IPS-20b (cell line): ENCODE measurements around the gene GUCY1A2.

Experiments used
- H3K27ac ChIP-seq: one replicate; pipeline ENCODE4 v1.5.1; 2013; ENCODE audit warnings: low read length
- H3K27me3 ChIP-seq: 2 replicates; pipeline ENCODE4 v1.6.1; 2013; ENCODE audit warnings: mild to moderate bottlenecking, low read length, inconsistent platforms; ENCODE audit not compliant: insufficient read depth
- H3K36me3 ChIP-seq: 2 replicates; pipeline ENCODE4 v1.6.1; 2013; ENCODE audit warnings: low read depth, mild to moderate bottlenecking, inconsistent platforms, low read length, moderate library complexity; ENCODE audit not compliant: insufficient read depth
- H3K4me1 ChIP-seq: 2 replicates; pipeline ENCODE4 v1.6.1; 2013; ENCODE audit warnings: mild to moderate bottlenecking, control low read depth, inconsistent platforms, low read length, moderate library complexity; ENCODE audit not compliant: insufficient read depth
- H3K4me3 ChIP-seq: 2 replicates; pipeline ENCODE4 v1.5.1; 2013; ENCODE audit warnings: mild to moderate bottlenecking, low read length, inconsistent platforms
- H3K9ac ChIP-seq: 2 replicates; pipeline ENCODE4 v1.6.1; 2013; ENCODE audit warnings: low read depth, mild to moderate bottlenecking, inconsistent platforms, low read length, moderate library complexity
- H3K9me3 ChIP-seq: 2 replicates; pipeline ENCODE4 v1.6.1; 2013; ENCODE audit warnings: mild to moderate bottlenecking, low read depth, low read length, inconsistent platforms; ENCODE audit not compliant: insufficient read depth

Gene GUCY1A2

DNA sequence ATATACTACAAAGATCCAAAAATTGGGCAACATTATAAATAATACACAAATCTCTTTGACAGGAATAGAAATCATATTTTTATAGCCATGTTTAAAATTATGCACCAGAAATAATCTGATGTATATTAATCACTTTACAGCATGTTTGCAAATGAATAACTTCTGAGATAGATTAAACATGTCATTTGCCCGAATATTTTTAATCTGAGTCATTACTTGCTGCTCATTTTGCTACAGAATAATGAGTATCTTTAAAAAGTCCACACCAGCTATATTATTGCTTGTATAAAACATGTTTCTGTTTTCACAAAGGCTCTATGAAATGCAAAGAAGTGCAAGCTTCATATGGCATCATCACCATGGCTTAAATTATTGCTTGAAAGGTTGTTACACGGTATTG lies 336.8 kb downstream of the GUCY1A2 start:
- Histone ChIP-seq H3K9ac (no peak overlapping the region), H3K9me3 (no peaks in the 10 kb centered on the region), H3K4me3 (no peak overlapping the region), H3K4me1 (peaks cover 5% of the 10 kb centered on the region; the same call in 1 of the 2 replicates), H3K27me3 (no peaks in the 10 kb centered on the region), H3K27ac (no peak overlapping the region), H3K36me3 (no peaks in the 10 kb centered on the region)

DNA sequence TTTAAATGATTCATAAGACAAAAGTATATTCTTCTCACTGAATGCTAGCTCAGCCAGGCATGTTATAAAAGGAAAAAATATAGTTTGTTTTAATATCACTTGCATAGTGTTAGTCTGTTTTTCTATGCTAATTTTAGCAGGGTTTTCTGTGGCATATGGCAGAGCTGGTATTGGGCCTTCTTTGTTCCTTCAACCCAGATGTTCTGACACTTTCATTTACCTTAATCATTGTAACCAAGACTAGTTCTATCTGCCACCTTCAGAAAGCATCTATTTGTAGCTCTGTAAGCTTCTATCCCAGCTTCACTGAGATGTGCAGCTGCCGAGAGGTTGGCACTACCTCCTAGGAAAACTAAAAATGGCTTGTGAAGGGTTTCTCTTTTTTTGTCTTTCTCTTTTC lies 338.7 kb downstream of the GUCY1A2 start:
- no peaks in the 10 kb centered on the region for H3K27me3 ChIP-seq
- no peak overlapping the region for H3K27ac ChIP-seq
- H3K36me3 ChIP-seq: no peaks in the 10 kb centered on the region
- H3K9me3 ChIP-seq: no peaks in the 10 kb centered on the region
- peaks cover 5% of the 10 kb centered on the region; the same call in 1 of the 2 replicates for H3K4me1 ChIP-seq
- H3K4me3 ChIP-seq: no peak overlapping the region
- H3K9ac ChIP-seq: no peak overlapping the region

DNA sequence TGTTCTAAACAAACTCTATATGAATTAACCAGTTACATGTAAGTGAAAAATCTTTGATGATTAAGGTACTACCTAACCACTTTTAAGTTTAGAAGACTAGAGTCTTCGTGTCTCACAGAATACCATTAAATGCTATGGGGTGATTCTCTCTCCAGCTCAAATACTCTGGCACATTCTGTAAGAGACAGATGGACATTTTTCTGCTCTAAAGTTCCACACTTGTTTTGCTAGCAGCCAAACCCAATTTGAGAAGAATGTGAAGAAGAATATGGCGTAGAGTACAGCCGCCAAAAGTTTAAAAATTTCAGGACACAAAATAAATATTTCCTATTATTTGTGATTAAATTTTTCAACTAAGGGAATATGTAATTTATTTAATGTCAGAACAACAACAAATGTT lies 339.1 kb downstream of the GUCY1A2 start:
- Histone ChIP-seq H3K27ac (no peak overlapping the region), H3K36me3 (no peaks in the 10 kb centered on the region), H3K27me3 (no peaks in the 10 kb centered on the region), H3K9ac (no peak overlapping the region), H3K4me1 (peaks cover 5% of the 10 kb centered on the region; the same call in 1 of the 2 replicates), H3K4me3 (no peak overlapping the region), H3K9me3 (no peaks in the 10 kb centered on the region)

DNA sequence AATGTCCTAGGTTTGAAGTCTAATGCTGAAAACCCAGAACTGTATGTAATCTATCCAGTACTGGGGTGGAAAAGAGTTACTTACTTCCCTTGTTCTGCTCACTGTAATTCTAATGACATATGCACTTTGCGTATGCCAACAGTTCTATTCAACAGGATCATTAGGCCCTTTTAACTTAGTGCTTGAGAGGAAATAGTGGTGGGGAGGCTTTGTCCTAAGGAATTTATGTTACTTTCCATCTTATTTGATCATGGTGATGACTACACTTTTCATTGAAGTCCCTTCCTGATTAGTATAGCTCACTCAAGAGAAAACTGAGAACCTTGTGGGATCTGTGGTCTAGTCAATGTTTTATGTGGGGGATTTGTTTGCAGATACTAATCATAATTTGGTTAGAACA lies 348.2 kb downstream of the GUCY1A2 start:
- no peak overlapping the region for H3K27ac ChIP-seq

DNA sequence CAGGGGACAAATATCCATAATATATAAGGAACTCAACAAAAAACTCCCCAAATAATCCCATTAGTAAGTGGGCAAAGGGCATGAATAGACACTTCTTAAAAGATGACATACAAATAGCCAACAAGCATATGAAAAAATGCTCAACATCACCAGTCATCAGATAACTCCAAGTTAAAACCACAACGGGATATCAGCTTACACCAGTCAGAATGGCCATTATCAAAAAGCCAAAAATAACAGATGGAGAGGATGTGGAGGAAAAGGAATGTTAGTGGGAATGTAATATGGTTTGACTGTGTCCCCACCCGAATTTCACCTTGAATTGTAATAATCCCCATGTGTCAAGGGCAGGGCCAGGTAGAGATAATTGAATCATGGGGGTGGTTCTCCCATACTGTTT lies 350.1 kb downstream of the GUCY1A2 start:
- Histone ChIP-seq H3K9ac (no peak overlapping the region), H3K4me1 (peaks cover 13% of the 10 kb centered on the region), H3K27ac (no peak overlapping the region), H3K4me3 (no peak overlapping the region), H3K27me3 (no peaks in the 10 kb centered on the region), H3K36me3 (no peaks in the 10 kb centered on the region), H3K9me3 (no peaks in the 10 kb centered on the region)

More for the DNA sequence above, 348.2 kb downstream of the GUCY1A2 start:
- no peaks in the 10 kb centered on the region for H3K9me3 ChIP-seq
- H3K4me1 ChIP-seq: peaks cover 13% of the 10 kb centered on the region
- H3K36me3 ChIP-seq: no peaks in the 10 kb centered on the region
- no peak overlapping the region for H3K4me3 ChIP-seq
- no peak overlapping the region for H3K9ac ChIP-seq
- H3K27me3 ChIP-seq: no peaks in the 10 kb centered on the region

DNA sequence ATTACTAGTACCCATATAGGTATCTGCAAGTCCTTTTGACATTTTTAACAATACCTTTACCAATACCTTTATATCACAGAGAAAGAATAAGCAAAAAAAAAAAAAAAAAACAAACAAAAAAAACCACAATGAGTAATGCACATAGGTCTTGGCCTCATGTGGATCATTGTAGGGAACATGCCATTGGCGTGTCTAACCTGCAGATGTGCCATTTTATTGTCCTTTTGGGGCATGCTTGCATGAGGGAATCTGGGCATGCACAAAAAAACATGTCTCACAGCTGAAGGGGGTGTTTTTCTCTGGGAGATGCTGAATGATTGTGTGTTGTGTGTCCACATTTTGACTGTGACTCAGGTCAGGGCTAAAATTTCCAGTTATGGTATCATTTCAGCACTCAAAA lies 361.6 kb downstream of the GUCY1A2 start:
- Histone ChIP-seq H3K27ac (no peak overlapping the region), H3K9ac (no peak overlapping the region), H3K36me3 (no peaks in the 10 kb centered on the region), H3K27me3 (no peaks in the 10 kb centered on the region), H3K4me3 (no peak overlapping the region), H3K9me3 (no peaks in the 10 kb centered on the region), H3K4me1 (no peaks in the 10 kb centered on the region)

DNA sequence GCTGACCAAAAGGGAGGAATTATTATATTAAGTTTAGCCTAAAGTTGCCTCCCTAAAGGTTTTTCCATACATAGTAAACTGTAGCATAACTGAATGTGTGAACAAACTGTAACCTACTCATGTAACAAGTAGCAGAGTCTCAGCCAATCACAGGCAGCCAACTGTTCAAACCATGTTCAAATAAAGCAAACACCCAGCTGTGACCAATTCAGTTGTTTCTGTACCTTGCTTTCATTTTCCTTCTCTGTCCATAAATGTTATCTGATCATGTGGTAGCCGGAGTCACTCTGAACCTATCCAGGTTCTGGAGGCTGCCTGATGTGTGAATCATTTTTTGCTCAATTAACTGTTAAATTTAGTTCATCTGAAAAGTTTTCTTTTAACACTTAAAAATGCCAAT lies 373.5 kb downstream of the GUCY1A2 start:
- no peaks in the 10 kb centered on the region for H3K27me3 ChIP-seq
- H3K27ac ChIP-seq: no peak overlapping the region
- no peaks in the 10 kb centered on the region for H3K36me3 ChIP-seq
- H3K9me3 ChIP-seq: peaks cover 10% of the 10 kb centered on the region
- H3K9ac ChIP-seq: no peak overlapping the region
- H3K4me3 ChIP-seq: no peak overlapping the region
- H3K4me1 ChIP-seq: no peaks in the 10 kb centered on the region

DNA sequence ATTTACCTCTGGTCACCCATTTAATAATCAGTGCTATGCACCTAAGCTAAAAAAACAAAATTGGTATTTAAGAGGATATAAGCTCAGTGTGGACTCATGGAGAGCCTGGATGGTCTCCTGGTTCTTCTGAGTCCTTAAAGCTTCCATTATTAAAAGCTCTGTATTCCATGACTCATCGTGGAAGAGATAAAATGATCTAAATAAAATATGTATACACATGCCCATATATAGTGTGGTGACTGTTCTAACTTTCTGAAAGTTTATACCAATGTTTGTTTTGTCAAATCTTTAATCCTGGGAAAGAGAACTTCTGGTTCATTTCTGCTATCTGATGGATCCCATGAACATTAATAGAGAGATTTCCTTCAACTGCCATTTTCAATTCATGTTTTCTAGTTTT lies 375.9 kb downstream of the GUCY1A2 start:
- Histone ChIP-seq H3K27me3 (no peaks in the 10 kb centered on the region), H3K4me1 (no peaks in the 10 kb centered on the region), H3K4me3 (no peak overlapping the region), H3K36me3 (no peaks in the 10 kb centered on the region), H3K9me3 (peaks cover 11% of the 10 kb centered on the region), H3K27ac (no peak overlapping the region), H3K9ac (no peak overlapping the region)

DNA sequence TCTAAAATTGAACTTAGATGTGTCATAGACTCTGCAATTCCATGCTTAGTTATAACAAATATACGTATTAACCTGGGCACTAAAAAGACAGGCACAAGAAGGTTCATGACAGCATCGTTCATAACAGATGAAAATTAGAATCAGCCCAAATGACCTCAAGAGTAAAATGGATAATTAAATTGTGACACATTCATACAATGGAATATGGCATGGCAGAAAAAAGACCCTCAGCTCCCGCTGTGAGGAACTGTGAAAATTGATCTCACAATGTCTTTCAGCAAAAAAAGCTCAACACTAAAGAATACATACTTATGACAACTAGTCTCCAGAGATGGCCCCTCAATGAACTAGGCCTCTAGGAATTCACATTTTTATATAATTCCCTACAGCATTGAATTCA lies 386.0 kb downstream of the GUCY1A2 start:
- Histone ChIP-seq H3K4me1 (no peaks in the 10 kb centered on the region), H3K9ac (no peak overlapping the region), H3K36me3 (no peaks in the 10 kb centered on the region), H3K27ac (no peak overlapping the region), H3K9me3 (peaks cover 5% of the 10 kb centered on the region; the same call in 1 of the 2 replicates), H3K27me3 (no peaks in the 10 kb centered on the region), H3K4me3 (no peak overlapping the region)

DNA sequence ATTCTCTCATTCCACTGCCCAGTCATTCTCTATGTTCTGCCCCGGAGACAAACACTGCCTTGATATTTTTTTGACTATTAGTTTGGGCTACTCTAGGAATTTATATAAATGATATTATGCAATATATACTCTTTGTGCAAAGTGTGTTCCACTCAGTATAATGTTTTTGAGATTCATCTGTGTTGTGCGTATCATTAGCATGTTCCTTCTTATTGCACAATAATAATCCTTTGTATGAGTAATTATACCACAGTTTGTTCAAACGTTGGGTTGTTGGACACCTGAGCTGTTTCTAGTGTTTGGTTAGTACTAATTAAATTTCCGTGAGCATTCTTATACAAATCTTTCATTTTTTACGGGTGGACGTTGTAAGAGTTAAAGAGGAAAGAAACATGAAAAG lies 390.6 kb downstream of the GUCY1A2 start:
- no peak overlapping the region for H3K9ac ChIP-seq
- H3K36me3 ChIP-seq: no peaks in the 10 kb centered on the region
- no peaks in the 10 kb centered on the region for H3K27me3 ChIP-seq
- H3K9me3 ChIP-seq: peaks cover 5% of the 10 kb centered on the region; the same call in 1 of the 2 replicates
- no peaks in the 10 kb centered on the region for H3K4me1 ChIP-seq
- no peak overlapping the region for H3K27ac ChIP-seq
- H3K4me3 ChIP-seq: no peak overlapping the region

DNA sequence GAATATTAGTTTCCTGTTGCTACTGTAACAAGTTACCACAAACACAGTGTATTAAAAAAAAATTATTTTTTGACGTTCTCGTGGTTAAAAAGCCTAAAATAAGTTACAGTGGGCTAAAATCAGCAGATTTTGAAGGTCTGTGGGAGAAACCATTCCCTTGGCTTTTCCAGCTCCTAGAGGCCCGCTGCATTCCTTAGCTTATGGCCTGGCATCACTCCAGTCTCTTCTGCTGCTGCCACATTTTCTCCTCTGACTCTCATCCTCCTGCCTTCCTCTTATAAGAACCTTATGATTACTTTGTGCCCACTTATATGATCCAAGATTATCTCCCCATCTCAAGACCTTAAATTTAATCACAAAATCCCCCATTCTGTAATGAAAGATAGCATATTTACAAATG lies 392.7 kb downstream of the GUCY1A2 start:
- no peaks in the 10 kb centered on the region for H3K27me3 ChIP-seq
- H3K36me3 ChIP-seq: no peaks in the 10 kb centered on the region
- no peak overlapping the region for H3K27ac ChIP-seq
- H3K9ac ChIP-seq: no peak overlapping the region
- peaks cover 5% of the 10 kb centered on the region; the same call in 1 of the 2 replicates for H3K9me3 ChIP-seq
- no peaks in the 10 kb centered on the region for H3K4me1 ChIP-seq
- no peak overlapping the region for H3K4me3 ChIP-seq

DNA sequence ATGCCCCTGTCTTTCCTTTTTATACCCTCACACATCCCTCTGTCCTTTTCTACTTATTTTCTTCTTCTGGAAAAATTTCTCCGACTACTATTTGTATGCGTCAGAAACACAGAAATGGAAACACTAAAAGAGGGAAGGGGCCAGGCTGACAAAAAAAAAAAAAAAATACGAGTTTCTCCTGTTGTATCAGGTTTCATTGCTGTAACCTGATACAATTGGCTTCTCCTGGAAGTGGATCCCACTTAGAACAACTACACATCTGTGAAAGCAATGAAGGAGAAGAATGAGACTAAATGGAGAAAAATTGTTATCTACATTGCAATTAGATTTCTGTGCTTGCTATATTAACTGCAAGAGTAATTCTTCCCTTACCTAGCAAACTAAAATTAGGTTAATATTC lies 393.9 kb downstream of the GUCY1A2 start:
- no peaks in the 10 kb centered on the region for H3K27me3 ChIP-seq
- no peaks in the 10 kb centered on the region for H3K36me3 ChIP-seq
- no peaks in the 10 kb centered on the region for H3K4me1 ChIP-seq
- no peak overlapping the region for H3K9ac ChIP-seq
- H3K4me3 ChIP-seq: no peak overlapping the region
- H3K27ac ChIP-seq: no peak overlapping the region
- H3K9me3 ChIP-seq: peaks cover 5% of the 10 kb centered on the region; the same call in 1 of the 2 replicates
